GM12872 (cell line): ENCODE measurements around the gene CLIP4.

Source experiments
- TF ChIP-seq, protein P1 (sequence below): IDR thresholded peaks from 3 replicates; pipeline ENCODE4 v1.5.1; 2011; ENCODE audit warnings: low read depth, mild to moderate bottlenecking, low read length, moderate library complexity; ENCODE audit not compliant: insufficient read depth

CLIP4 gene, protein sequence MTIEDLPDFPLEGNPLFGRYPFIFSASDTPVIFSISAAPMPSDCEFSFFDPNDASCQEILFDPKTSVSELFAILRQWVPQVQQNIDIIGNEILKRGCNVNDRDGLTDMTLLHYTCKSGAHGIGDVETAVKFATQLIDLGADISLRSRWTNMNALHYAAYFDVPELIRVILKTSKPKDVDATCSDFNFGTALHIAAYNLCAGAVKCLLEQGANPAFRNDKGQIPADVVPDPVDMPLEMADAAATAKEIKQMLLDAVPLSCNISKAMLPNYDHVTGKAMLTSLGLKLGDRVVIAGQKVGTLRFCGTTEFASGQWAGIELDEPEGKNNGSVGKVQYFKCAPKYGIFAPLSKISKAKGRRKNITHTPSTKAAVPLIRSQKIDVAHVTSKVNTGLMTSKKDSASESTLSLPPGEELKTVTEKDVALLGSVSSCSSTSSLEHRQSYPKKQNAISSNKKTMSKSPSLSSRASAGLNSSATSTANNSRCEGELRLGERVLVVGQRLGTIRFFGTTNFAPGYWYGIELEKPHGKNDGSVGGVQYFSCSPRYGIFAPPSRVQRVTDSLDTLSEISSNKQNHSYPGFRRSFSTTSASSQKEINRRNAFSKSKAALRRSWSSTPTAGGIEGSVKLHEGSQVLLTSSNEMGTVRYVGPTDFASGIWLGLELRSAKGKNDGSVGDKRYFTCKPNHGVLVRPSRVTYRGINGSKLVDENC

GRCh38 chr2:29114946-29115609 lies at the start of gene CLIP4:
Gene CLIP4, plus strand, starts transcription at chr2:29115415. Its CDS starts 5,974 bp downstream, at chr2:29121389.
- TF ChIP-seq, protein P1, sequence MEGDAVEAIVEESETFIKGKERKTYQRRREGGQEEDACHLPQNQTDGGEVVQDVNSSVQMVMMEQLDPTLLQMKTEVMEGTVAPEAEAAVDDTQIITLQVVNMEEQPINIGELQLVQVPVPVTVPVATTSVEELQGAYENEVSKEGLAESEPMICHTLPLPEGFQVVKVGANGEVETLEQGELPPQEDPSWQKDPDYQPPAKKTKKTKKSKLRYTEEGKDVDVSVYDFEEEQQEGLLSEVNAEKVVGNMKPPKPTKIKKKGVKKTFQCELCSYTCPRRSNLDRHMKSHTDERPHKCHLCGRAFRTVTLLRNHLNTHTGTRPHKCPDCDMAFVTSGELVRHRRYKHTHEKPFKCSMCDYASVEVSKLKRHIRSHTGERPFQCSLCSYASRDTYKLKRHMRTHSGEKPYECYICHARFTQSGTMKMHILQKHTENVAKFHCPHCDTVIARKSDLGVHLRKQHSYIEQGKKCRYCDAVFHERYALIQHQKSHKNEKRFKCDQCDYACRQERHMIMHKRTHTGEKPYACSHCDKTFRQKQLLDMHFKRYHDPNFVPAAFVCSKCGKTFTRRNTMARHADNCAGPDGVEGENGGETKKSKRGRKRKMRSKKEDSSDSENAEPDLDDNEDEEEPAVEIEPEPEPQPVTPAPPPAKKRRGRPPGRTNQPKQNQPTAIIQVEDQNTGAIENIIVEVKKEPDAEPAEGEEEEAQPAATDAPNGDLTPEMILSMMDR, result no peak

- TF ChIP-seq, protein P1, result no peak
These were observed 48.8 kb upstream of the CLIP4 start for GRCh38 chr2:29066271-29066860.

GRCh38 chr2:29066997-29067605 lies 48.1 kb upstream of the CLIP4 start:
- TF ChIP-seq, protein P1, result no peak

- TF ChIP-seq, protein P1, result no peak
These were observed 46.7 kb upstream of the CLIP4 start for GRCh38 chr2:29068513-29068912.

DNA sequence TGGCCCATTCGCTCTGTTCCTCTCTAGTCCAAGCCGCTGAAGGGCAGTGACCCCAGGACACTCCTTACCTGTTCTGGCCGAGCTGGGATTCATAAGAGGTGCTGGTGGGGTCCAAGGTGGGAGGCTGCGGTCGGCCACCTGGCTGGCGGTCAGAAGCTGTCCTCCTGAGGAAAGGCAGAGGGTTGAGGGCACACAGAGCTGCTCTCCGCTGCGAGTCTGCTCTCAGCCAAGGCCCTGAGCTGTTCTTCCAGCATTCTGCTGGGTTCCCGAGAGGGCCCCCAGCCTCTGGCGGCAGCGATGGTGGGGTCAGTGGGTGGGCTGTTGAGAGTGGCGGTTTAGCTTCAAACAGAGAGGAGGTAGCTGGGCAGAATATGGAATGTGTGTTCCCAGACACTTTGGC lies 44.7 kb upstream of the CLIP4 start:
- TF ChIP-seq, protein P1, result no peak

GRCh38 chr2:29071032-29071975 lies 43.9 kb upstream of the CLIP4 start:
- TF ChIP-seq, protein P1, result no peak
